Measurements from ENCODE around the gene SLC19A1. TPM values are rescaled to one million over a fixed set of nuclear protein-coding genes. Genes with fewer than 3 reads are reported as not detected.

The SLC19A1 gene
- total and polyA plus RNA-seq, 7 donors = 1.4 to 3.8 (median 2.3) TPM

DNA sequence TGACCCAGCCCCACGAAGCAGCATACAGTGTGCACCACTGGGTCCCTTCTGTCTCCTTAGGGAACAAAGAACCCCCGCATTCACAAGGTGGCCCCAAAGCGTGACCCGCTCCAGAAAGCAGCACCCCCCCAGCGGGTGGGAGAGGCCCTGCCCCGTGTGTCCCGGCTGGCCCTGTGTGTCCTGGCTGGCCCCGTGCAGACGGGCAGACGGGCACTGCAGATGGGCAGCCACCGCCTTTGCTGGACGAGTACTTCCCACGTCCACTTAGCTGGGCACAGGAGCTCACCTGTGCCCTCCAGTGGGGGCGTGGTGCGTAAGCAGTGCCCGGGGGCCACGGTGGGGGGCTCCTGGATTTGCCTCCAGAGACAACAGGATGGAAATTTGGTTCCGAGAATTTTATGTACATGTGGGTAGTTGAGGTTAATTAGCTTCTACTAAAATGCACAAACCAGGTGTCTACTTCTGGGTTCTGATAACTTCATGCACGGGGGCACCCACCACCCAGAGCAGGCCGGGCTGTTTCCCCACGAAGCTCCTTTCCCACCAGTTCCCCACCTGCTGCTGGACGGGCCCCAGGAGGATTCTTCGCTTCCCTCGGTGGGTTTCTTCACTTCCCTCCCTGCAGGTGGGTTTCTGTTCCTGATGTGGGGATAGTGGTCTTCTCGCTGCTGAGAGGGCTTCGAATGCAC lies 33.2 kb upstream of the SLC19A1 start:
- TF ChIP-seq, protein P1, sequence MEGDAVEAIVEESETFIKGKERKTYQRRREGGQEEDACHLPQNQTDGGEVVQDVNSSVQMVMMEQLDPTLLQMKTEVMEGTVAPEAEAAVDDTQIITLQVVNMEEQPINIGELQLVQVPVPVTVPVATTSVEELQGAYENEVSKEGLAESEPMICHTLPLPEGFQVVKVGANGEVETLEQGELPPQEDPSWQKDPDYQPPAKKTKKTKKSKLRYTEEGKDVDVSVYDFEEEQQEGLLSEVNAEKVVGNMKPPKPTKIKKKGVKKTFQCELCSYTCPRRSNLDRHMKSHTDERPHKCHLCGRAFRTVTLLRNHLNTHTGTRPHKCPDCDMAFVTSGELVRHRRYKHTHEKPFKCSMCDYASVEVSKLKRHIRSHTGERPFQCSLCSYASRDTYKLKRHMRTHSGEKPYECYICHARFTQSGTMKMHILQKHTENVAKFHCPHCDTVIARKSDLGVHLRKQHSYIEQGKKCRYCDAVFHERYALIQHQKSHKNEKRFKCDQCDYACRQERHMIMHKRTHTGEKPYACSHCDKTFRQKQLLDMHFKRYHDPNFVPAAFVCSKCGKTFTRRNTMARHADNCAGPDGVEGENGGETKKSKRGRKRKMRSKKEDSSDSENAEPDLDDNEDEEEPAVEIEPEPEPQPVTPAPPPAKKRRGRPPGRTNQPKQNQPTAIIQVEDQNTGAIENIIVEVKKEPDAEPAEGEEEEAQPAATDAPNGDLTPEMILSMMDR (IDR thresholded peaks at IDR 0.05) = no peak
- no peaks in the 10 kb centered on the region for H3K36me3 ChIP-seq (ENCODE audit: insufficient read depth in 1 of 2, low read depth in 1 of 2)
- H3K27me3 ChIP-seq (ENCODE audit: insufficient read depth in 3 of 3, low read length in 2 of 3) = peaks cover 0 to 41% (median 9%) of the 10 kb centered on the region in 3 donors
- no peak overlapping the region for H3K27ac ChIP-seq
- ATAC-seq (no peak), DNase-seq (no peak)
- intact Hi-C loops (cut with DNase I) = no loop called here
- no peaks in the 10 kb centered on the region for H3K4me1 ChIP-seq
- WGBS, 3 donors = 76 to 80% (median 77%) methylated on average over 26 of the region's 26 CpGs
- H3K4me3 ChIP-seq = no peak overlapping the region
- no peaks in the 10 kb centered on the region for H3K9me3 ChIP-seq

DNA sequence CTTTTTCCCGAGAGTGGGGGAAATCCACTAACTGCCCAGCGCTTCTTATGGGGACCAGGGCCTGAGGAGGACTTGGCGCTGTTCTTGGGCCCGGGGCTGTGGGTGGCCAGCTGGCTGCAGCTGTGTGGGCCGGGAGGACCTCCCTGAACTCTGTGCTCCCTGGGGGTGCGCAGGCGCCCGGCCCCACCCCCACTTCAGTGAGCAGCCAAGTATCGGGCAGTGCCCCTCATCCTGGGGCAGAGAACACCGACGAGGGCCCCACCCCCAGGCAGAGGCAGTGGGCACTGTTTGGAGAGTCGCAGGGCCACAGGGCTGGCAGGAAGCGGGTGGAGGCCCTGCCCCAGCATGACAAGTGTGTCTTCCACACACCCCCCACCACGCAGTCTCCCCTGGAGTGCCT lies 32.5 kb upstream of the SLC19A1 start:
- H3K36me3 ChIP-seq (ENCODE audit: insufficient read depth in 1 of 2, low read depth in 1 of 2) = no peaks in the 10 kb centered on the region
- no peak overlapping the region for H3K27ac ChIP-seq
- H3K4me3 ChIP-seq = no peak overlapping the region
- H3K27me3 ChIP-seq (ENCODE audit: insufficient read depth in 3 of 3, low read length in 2 of 3) = peaks cover 0 to 34% (median 5%) of the 10 kb centered on the region in 3 donors
- H3K4me1 ChIP-seq = no peaks in the 10 kb centered on the region
- H3K9me3 ChIP-seq = no peaks in the 10 kb centered on the region
- intact Hi-C loops (cut with DNase I) = no loop called here
- TF ChIP-seq, protein P1 (IDR thresholded peaks at IDR 0.05) = no peak
- ATAC-seq (no peak), DNase-seq (no peak)
- 35 to 42% (median 37%) methylated on average over 12 to 14 of the region's 14 CpGs for WGBS, 3 donors

- no peaks in the 10 kb centered on the region for H3K4me1 ChIP-seq
- H3K9me3 ChIP-seq = no peaks in the 10 kb centered on the region
- DNase-seq = no peak
- H3K36me3 ChIP-seq (ENCODE audit: insufficient read depth in 1 of 2, low read depth in 1 of 2) = no peaks in the 10 kb centered on the region
- no peak for ATAC-seq
- TF ChIP-seq, protein P1 (IDR thresholded peaks at IDR 0.05) = no peak
- no peak overlapping the region for H3K27ac ChIP-seq
- WGBS, 3 donors = 66 to 76% (median 68%) methylated on average over 25 of the region's 25 CpGs
- H3K4me3 ChIP-seq = no peak overlapping the region
- H3K27me3 ChIP-seq (ENCODE audit: insufficient read depth in 3 of 3, low read length in 2 of 3) = peaks cover 0 to 34% (median 5%) of the 10 kb centered on the region in 3 donors
- intact Hi-C loops (cut with DNase I) = no loop called here
Measured at GRCh38 chr21:45574081-45574501, 31.9 kb upstream of the SLC19A1 start.

DNA sequence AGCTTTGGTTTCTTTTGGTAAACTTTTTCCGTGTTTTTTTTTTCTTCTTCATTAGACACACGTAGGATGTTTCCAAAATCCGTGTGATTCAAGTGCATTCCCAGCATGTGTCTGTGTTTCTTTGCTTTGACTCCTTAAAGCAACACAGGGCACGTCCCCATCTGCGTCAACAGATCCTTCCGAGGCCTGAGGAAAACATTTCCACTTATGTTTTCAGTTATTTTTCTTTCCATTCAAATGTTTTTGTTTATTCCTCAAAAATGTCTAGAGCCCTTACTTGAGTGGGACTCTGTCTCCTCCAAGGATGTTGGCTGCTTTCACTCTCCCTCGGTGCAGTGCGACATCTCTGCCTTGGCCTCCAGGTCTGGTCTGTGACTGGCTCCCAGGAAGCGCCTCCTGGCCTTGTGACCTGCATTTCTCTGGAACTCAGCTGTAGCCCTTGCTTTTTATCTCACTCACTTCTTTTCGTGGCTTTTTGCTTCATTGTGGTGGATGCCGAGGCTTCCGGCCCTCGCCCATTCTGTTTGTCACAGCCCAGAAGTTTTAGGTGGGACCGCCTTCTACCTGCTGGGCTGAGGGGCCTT lies 31.3 kb upstream of the SLC19A1 start:
- TF ChIP-seq, protein P1 (IDR thresholded peaks at IDR 0.05) = no peak

More for the DNA sequence above, 31.3 kb upstream of the SLC19A1 start:
- DNase-seq (no peak), ATAC-seq (no peak)
- intact Hi-C loops (cut with DNase I) = no loop called here
- Histone ChIP-seq H3K4me1 (no peaks in the 10 kb centered on the region), H3K27me3 (ENCODE audit: insufficient read depth in 3 of 3, low read length in 2 of 3) (peaks cover 0 to 28% (median 5%) of the 10 kb centered on the region in 3 donors), H3K4me3 (no peak overlapping the region), H3K27ac (no peak overlapping the region), H3K9me3 (no peaks in the 10 kb centered on the region), H3K36me3 (ENCODE audit: insufficient read depth in 1 of 2, low read depth in 1 of 2) (no peaks in the 10 kb centered on the region)
- WGBS, 3 donors = 73 to 80% (median 76%) methylated on average over 14 of the region's 14 CpGs
